ENCODE results near the gene MAP3K4.
A peak's percentile ranks its signal among the peaks of the same experiment; 100 is the strongest.

MAP3K4 gene

DNA sequence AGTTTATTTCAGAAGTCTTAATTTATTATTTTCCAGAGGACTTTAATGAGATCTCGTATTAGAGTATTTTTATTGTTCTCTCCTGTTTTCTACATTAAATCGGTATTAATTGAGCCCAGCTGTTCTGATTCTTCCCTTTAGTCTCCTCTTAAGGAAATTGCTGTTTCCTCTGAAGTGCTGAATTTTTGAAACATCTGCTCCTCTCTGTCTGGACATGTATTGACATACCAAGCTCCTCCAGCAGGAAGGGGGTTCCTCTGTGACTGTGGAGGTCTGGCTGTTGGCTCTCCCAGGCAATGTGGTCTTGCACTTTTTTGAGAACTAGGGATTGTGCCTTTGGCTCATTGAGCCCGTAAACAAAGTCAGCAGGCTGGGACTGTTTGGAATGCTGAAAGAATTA is 74.9 kb downstream of the MAP3K4 start:
- Histone ChIP-seq H3K27ac (no peak overlapping the region), H3K4me3 (no peak overlapping the region)

- Histone ChIP-seq H3K4me3 (no peak overlapping the region), H3K27ac (no peak overlapping the region)
These were observed 76.2 kb downstream of the MAP3K4 start for GRCh38 chr6:161067749-161068148.

GRCh38 chr6:161068321-161068741 is 76.8 kb downstream of the MAP3K4 start:
- H3K27ac ChIP-seq, result no peak overlapping the region
- H3K4me3 ChIP-seq, result no peak overlapping the region

GRCh38 chr6:161073930-161074329 is 82.4 kb downstream of the MAP3K4 start:
- H3K27ac ChIP-seq, result no peak overlapping the region
- H3K4me3 ChIP-seq, result no peak overlapping the region

- no peak overlapping the region for H3K27ac ChIP-seq
These were observed 83.0 kb downstream of the MAP3K4 start for GRCh38 chr6:161074496-161075121.

DNA sequence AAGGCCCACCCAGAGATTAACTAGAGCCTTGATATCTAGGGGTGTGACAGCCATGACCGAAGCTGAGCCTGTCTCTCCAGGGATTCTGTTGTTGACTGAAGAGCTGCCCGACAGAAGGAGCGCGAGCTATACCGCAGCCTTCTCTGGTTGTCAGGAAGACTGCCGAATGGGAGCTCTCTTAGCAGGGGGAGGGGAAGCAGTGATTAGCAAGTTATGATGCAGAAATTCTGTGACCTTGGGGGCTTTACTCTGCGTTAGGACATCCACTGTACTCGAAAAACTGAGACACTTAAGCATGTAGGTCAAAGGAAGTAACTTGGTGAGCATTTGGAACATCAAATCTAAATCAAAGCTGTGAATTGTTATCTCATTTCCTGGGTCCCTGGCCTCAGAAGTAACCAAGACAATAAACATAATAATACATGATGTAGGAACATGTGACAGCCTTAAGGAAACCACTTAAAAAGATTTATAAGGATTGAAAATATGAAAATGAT is 84.7 kb downstream of the MAP3K4 start:
- Histone ChIP-seq H3K27ac (peak overlapping the region in 1 of 21 experiments; percentile 27), H3K4me3 (no peak overlapping the region)

More at GRCh38 chr6:161074496-161075121, 83.0 kb downstream of the MAP3K4 start:
- H3K4me3 ChIP-seq, result no peak overlapping the region

DNA sequence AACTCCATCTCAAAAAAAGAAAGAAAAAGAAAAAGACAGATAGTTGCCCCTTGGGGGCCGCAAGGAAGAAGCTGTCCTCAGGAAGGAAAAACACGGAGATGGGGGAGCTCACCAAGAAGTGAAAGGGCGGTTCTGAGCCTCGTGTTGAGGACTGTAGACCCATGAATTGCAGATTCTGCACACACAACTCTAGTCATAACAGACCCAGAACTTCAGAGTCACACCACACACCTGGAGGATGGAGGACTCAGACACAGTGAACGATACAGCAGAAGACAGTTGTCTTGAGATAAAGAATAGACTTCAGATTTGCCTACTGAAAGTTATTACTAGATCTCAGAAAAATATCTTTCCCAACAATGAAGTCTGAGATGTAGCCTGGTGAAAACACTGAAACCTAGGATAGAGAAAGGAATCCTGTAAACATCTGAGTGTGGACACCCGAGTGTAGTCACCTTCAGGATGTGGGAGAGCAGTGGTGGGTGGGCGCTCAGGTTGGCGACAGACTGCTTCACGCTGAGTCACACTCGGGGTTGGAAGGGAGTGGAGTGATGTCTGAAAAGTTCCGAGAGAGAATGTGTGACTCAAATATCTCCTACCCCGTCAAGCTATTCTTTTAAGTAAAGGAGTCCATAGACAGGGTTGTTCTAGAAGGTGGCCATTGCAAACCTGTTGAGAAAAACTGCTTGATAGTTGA is 88.1 kb downstream of the MAP3K4 start:
- Histone ChIP-seq H3K4me3 (no peak overlapping the region), H3K27ac (peak overlapping the region in 3 of 21 experiments; percentile 26 to 44 (median 40))

GRCh38 chr6:161080263-161080970 is 88.8 kb downstream of the MAP3K4 start:
- no peak overlapping the region for H3K4me3 ChIP-seq

GRCh38 chr6:161082215-161082614 is 90.6 kb downstream of the MAP3K4 start:
- Histone ChIP-seq H3K4me3 (no peak overlapping the region), H3K27ac (peak overlapping the region in 1 of 21 experiments; percentile 6)

More at GRCh38 chr6:161080263-161080970, 88.8 kb downstream of the MAP3K4 start:
- peak overlapping the region in 3 of 21 experiments; percentile 26 to 44 (median 40) for H3K27ac ChIP-seq

- Histone ChIP-seq H3K4me3 (no peak overlapping the region), H3K27ac (no peak overlapping the region)
These were observed 93.7 kb downstream of the MAP3K4 start for GRCh38 chr6:161085246-161085645.

GRCh38 chr6:161088676-161089328 is 97.2 kb downstream of the MAP3K4 start:
- Histone ChIP-seq H3K4me3 (no peak overlapping the region), H3K27ac (no peak overlapping the region)

DNA sequence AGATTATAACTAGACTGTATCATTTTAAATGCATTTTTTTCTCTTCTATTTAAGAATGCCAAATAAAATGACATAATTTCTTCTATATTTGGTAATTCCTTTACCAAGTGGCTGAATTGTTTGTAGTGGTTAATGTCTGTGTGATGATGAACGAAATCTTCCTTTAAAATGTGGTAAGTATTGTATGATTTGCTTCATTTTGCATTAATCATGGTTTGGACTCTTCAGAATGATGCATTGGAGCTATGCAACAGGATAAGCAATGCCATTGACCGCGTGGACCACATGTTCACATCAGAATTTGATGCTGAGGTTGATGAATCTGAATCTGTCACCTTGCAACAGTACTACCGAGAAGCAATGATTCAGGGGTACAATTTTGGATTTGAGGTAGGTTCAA is 99.6 kb downstream of the MAP3K4 start:
- no peak overlapping the region for H3K4me3 ChIP-seq
- H3K27ac ChIP-seq, result no peak overlapping the region

DNA sequence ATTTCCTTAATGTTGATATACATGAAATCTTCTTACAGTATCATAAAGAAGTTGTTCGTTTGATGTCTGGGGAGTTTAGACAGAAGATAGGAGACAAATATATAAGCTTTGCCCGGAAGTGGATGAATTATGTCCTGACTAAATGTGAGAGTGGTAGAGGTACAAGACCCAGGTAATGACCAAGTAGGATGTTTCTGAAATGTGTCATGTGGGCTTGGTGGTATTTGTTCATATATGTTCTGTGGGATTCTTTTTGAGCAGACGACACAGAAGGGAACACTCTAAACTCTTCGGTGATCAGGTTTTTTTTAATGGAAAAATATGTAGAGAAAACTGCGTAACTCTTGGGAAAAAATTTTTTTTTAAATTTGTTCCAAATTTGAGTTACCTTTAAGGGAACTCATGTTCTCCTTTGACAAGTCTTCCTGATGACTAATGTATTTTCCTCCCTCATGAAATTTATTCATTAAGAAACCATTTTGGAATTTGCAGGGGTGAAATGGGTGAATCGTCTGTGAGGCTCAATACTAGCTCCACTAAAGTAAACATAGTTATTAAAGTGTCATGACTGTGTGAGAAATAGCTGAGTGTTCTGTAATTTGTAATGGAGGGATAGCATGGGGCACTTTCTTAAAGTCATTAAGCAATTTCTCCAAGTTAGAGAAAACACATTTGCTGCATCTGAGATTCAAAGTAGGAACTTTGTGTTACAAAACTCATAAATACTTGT is 100.6 kb downstream of the MAP3K4 start:
- H3K27ac ChIP-seq, result no peak overlapping the region

DNA sequence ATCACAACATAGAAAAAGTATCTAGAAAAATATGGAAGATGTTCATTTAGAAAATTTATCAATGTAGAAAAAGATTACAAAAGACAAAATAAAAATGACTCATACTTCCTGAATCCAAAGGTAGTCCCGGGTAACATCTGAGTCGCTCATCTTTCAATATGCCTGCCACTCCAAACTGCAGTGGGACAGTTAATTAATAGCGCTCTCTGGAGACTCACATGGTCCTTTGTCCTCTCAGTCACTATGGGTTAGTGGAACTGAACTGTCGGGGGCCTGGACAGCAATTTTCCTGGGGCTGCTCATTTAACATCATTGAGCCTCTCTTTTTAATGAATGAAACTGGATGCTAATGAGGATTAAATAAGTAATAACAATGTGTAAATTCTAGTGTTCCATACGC is 103.4 kb downstream of the MAP3K4 start:
- H3K27ac ChIP-seq, result no peak overlapping the region
- H3K4me3 ChIP-seq, result no peak overlapping the region

More for the DNA sequence above, 100.6 kb downstream of the MAP3K4 start:
- no peak overlapping the region for H3K4me3 ChIP-seq

GRCh38 chr6:161095916-161096315 is 104.3 kb downstream of the MAP3K4 start:
- no peak overlapping the region for H3K27ac ChIP-seq
- H3K4me3 ChIP-seq, result no peak overlapping the region

DNA sequence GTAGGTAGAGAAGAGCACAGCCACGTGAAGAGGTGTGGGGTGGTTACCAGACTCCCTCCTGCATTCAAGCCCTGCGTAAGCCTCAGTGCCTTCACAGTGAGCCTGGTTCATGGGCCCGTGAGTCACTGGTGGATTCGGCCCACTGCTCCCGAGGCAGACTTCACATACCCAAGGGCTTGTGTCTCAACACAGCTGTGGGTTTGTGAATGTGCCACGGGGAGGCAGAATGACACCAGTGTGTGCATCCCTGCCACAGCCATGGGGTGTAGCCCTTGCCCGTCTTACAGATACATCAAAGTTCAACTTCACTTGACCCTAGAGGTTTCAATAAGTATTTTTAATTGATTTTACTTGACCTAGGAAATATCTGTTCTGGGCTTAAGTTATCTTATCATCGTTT is 108.5 kb downstream of the MAP3K4 start:
- H3K27ac ChIP-seq, result no peak overlapping the region
- no peak overlapping the region for H3K4me3 ChIP-seq

- H3K27ac ChIP-seq, result no peak overlapping the region
- H3K4me3 ChIP-seq, result no peak overlapping the region
These were observed 109.9 kb downstream of the MAP3K4 start for GRCh38 chr6:161101517-161101916.

DNA sequence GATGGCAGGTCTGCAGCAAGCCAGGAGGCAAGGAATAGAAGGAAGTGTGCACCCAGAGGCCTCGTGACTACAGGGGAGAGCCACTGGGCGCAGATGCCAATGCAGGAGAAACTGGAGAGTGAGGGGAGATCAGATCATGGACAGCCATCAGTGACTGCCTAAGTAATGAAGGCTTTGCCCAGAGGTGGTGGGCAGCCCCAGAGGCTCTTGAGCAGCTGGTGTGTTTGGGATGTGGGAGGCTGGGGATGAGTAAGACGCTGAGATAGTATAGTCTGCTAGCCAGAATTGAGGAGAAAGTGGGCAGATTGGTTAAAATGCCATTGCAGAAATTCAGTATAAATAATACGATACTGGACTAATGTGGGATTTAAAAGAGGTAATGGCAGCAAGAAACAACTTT is 111.9 kb downstream of the MAP3K4 start:
- no peak overlapping the region for H3K27ac ChIP-seq
- no peak overlapping the region for H3K4me3 ChIP-seq

DNA sequence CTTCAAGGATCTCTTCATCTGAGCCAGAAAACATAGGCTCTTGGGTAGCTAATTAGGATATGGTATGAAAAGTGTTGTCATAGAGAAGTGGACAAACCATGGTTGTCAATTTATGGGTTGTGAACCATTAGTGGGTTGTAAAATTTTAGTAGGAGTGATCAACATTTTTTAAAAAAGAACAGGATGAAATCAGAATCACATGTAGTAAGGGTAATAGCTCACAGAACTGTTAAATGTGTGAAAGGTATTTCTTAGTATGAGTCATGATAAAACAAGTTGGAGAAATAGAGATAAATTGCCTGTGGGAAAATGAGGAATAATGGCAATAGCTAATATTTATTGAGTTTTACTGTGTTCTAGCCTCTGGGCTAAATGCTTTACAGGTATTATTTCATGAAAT is 113.4 kb downstream of the MAP3K4 start:
- Histone ChIP-seq H3K27ac (no peak overlapping the region), H3K4me3 (no peak overlapping the region)
